ENCODE measurements around the gene FLAD1.

Gene FLAD1

DNA sequence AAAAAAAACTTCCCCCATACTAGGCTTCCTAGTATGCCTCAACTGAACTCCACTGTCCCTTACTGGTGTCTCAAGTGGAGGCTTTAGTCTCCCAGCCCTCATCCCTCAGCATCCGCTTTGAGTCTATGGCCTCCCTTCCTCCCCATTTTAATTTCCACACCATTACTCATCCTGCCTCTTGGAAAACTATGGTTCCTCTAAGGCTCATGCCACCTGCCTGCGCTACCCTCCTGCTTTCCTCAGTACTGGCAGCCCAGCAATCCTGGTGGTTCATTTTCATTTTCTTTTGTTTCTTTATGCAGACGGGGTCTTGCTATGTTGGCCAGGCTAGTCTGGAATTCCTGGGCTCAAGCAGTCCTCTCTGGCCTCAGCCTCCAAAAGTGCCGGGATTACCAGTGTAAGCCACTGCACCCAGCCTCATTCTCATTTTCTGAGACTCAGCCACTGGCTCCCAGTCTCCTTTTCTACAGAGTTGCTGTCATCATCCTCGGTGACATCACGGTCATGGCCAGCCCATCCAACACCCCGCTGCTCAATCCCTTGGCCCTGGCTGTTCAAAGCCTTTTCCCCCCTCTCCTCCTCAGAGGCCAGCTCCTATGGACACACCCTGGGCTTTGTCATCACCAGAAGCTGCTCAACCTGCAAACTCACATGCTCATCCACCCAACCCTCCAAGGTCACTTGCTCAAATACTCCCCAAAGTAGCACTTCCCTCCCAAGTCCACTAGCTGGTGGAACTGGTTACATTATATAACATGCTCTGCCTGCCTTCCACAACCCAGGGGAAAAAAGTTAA is 44.3 kb upstream of the FLAD1 start:
- no peak overlapping the region for H3K4me3 ChIP-seq (replicated peaks; ENCODE audit: low read depth, low read length)
- no peak for DNase-seq (ENCODE audit: low read depth)
- no peak for TF ChIP-seq CTCF (IDR thresholded peaks at IDR 0.05; ENCODE audit: low read length, missing control alignments)

DNA sequence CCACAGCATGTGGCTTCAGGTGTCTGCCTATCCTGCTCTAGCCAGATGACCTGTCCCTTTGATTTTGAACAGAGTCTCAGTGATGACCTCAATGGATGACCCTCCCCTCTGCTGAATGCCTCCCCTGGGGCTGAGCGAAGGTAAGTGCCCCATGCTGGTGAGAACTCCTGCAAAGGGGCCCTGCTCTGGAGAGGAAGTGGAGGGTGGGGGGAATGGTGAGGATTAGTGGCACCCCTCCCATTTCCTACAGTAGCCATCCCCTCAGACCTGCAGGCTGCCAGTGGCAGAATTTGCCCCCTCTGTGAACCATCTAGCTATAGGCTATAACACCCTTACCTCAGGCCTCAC is 43.0 kb upstream of the FLAD1 start:
- no peak for DNase-seq (ENCODE audit: low read depth)
- no peak for TF ChIP-seq CTCF (IDR thresholded peaks at IDR 0.05; ENCODE audit: low read length, missing control alignments)
- H3K4me3 ChIP-seq (replicated peaks; ENCODE audit: low read depth, low read length): no peak overlapping the region

DNA sequence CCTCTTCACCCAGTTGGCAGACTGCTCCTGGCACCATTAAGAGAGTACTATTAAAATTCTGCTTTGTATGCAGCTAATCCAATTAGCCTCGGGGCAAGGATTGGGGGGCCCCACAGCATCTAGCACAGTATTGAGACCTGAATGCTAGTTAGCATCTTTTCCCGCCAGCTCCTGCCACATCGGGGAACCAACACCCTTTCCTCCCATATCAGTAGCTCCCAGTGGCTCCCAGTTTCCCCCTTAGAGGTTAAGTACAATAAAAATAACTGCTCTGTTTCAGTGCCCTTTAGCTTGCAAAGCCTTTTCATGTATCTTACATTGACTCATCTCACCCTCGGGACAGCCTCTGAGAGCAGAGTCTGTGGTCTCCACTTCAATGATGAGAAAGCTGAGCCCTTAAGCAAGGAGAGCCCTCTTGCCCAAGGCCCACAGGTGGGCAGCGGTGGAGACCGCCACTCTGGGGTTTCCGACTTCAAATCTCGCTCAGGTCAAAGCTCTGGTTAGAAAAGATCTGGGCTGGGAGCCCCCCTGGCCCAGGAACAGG is 42.4 kb upstream of the FLAD1 start:
- no peak for DNase-seq (ENCODE audit: low read depth)
- no peak overlapping the region for H3K4me3 ChIP-seq (replicated peaks; ENCODE audit: low read depth, low read length)
- TF ChIP-seq CTCF (IDR thresholded peaks at IDR 0.05; ENCODE audit: low read length, missing control alignments): no peak

DNA sequence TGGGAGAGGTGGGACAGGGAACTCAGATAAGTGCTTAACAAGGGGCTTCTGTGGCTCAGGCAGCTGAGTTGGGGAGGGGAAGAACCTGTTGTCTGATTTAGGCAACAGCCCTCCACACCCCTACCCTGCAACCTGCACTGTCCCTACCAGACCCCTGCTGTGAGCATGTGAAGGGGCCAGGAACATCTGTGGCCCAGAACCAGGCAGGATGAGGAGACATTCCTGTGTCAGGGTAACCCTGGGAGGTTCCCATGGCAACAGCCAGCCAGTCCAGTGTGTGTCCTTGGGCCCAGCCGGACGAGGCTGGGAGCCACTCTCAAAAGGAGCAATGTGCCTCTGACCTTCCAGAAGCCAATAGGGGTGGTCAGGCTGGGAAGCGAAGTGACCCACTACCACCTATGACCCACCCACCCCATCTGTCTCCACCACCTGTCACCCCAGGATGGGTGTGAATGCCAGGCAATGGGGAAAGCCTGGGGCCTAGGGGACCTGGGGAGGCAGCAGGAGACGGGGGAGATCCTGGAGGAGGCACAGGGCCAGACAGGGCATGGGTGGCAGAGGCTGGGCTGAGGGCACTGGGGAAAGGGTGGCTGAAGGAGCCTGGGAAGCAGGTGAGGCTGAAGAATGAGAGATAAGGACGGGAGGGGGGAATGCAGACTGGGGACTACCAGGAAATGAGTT is 41.7 kb upstream of the FLAD1 start:
- no peak for TF ChIP-seq CTCF (IDR thresholded peaks at IDR 0.05; ENCODE audit: low read length, missing control alignments)
- DNase-seq (ENCODE audit: low read depth): no peak
- no peak overlapping the region for H3K4me3 ChIP-seq (replicated peaks; ENCODE audit: low read depth, low read length)

GRCh38 chr1:154943649-154944400 is 39.3 kb upstream of the FLAD1 start:
- peak; percentile 76 for TF ChIP-seq CTCF (IDR thresholded peaks at IDR 0.05; ENCODE audit: low read length, missing control alignments)
- no peak overlapping the region for H3K4me3 ChIP-seq (replicated peaks; ENCODE audit: low read depth, low read length)
- peak; percentile 38 for DNase-seq (ENCODE audit: low read depth)

- DNase-seq (ENCODE audit: low read depth): no peak
- TF ChIP-seq CTCF (IDR thresholded peaks at IDR 0.05; ENCODE audit: low read length, missing control alignments): no peak
- H3K4me3 ChIP-seq (replicated peaks; ENCODE audit: low read depth, low read length): no peak overlapping the region
These were observed 38.6 kb upstream of the FLAD1 start for GRCh38 chr1:154944401-154945159.

All from fibroblast of pulmonary artery (primary cell).